Ishikawa (cell line): ENCODE measurements around the gene LETM1.

ENCODE experiments used
- CEBPB ChIP-seq: IDR thresholded peaks from 2 replicates; pipeline ENCODE4 v1.6.1; 2012
- CREB1 ChIP-seq: IDR thresholded peaks from 2 replicates; pipeline ENCODE4 v1.6.1; 2012; ENCODE audit warnings: low read depth
- EGR1 ChIP-seq: IDR thresholded peaks from 2 replicates; pipeline ENCODE4 v1.6.1; 2012
- EP300 ChIP-seq: IDR thresholded peaks from 2 replicates; pipeline ENCODE4 v1.6.1; 2012; ENCODE audit warnings: borderline replicate concordance
- FOXM1 ChIP-seq: IDR thresholded peaks from 2 replicates; pipeline ENCODE4 v1.6.1; 2012; ENCODE audit warnings: low read depth, borderline replicate concordance
- NFIC ChIP-seq: IDR thresholded peaks from 2 replicates; pipeline ENCODE4 v1.6.1; 2012
- RAD21 ChIP-seq: IDR thresholded peaks from 2 replicates; pipeline ENCODE4 v1.6.1; 2012; ENCODE audit warnings: low read depth
- TAF1 ChIP-seq: IDR thresholded peaks from 2 replicates; pipeline ENCODE4 v1.6.1; 2012; ENCODE audit warnings: low read depth, mild to moderate bottlenecking
- TCF12 ChIP-seq: IDR thresholded peaks from 2 replicates; pipeline ENCODE4 v1.6.1; 2012; ENCODE audit warnings: low read depth
- TEAD4 ChIP-seq: IDR thresholded peaks from 2 replicates; pipeline ENCODE4 v1.6.1; 2012
- YY1 ChIP-seq: IDR thresholded peaks from 2 replicates; pipeline ENCODE4 v1.6.1; 2012; ENCODE audit warnings: low read depth
- ZBTB7A ChIP-seq: IDR thresholded peaks from 2 replicates; pipeline ENCODE4 v1.6.1; 2012; ENCODE audit warnings: low read depth
- TF ChIP-seq, protein P1 (sequence below): IDR thresholded peaks from 2 replicates; pipeline ENCODE4 v1.6.1; 2012; ENCODE audit warnings: low read depth, mild to moderate bottlenecking
- TF ChIP-seq, protein P2 (sequence below): IDR thresholded peaks from 2 replicates; pipeline ENCODE4 v1.6.1; 2012
- TF ChIP-seq, protein P3 (sequence below): IDR thresholded peaks from 2 replicates; pipeline ENCODE4 v1.6.1; 2012

The LETM1 gene

DNA sequence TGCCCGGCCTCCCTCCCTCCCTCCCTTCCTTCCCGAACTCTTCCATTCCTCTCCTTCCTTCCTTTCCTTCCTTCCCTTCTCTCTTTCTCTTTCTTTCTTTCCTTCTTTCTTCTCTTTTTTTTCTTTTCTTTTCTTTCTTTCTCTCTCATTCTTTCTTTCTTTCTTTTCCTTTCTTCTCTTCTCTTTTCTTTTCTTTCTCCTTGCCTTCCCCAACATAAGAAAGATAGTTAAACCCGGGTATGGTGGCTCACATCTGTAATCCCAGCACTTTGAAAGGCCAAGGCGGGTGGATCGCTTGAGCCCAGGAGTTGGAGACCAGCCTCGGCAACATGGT is 40.7 kb upstream of the LETM1 start:
- no peak for TF ChIP-seq EP300
- no peak for TF ChIP-seq ZBTB7A
- no peak for TF ChIP-seq TCF12
- no peak for TF ChIP-seq NFIC
- no peak for TF ChIP-seq RAD21
- TF ChIP-seq, protein P1, sequence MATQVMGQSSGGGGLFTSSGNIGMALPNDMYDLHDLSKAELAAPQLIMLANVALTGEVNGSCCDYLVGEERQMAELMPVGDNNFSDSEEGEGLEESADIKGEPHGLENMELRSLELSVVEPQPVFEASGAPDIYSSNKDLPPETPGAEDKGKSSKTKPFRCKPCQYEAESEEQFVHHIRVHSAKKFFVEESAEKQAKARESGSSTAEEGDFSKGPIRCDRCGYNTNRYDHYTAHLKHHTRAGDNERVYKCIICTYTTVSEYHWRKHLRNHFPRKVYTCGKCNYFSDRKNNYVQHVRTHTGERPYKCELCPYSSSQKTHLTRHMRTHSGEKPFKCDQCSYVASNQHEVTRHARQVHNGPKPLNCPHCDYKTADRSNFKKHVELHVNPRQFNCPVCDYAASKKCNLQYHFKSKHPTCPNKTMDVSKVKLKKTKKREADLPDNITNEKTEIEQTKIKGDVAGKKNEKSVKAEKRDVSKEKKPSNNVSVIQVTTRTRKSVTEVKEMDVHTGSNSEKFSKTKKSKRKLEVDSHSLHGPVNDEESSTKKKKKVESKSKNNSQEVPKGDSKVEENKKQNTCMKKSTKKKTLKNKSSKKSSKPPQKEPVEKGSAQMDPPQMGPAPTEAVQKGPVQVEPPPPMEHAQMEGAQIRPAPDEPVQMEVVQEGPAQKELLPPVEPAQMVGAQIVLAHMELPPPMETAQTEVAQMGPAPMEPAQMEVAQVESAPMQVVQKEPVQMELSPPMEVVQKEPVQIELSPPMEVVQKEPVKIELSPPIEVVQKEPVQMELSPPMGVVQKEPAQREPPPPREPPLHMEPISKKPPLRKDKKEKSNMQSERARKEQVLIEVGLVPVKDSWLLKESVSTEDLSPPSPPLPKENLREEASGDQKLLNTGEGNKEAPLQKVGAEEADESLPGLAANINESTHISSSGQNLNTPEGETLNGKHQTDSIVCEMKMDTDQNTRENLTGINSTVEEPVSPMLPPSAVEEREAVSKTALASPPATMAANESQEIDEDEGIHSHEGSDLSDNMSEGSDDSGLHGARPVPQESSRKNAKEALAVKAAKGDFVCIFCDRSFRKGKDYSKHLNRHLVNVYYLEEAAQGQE, result no peak
- no peak for TF ChIP-seq CEBPB
- TF ChIP-seq, protein P2, sequence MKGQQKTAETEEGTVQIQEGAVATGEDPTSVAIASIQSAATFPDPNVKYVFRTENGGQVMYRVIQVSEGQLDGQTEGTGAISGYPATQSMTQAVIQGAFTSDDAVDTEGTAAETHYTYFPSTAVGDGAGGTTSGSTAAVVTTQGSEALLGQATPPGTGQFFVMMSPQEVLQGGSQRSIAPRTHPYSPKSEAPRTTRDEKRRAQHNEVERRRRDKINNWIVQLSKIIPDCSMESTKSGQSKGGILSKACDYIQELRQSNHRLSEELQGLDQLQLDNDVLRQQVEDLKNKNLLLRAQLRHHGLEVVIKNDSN, result no peak
- TF ChIP-seq FOXM1, result no peak
- TF ChIP-seq, protein P3, sequence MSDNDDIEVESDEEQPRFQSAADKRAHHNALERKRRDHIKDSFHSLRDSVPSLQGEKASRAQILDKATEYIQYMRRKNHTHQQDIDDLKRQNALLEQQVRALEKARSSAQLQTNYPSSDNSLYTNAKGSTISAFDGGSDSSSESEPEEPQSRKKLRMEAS, result no peak
- no peak for TF ChIP-seq TAF1
- TF ChIP-seq EGR1, result no peak
- no peak for TF ChIP-seq YY1
- TF ChIP-seq CREB1, result no peak

DNA sequence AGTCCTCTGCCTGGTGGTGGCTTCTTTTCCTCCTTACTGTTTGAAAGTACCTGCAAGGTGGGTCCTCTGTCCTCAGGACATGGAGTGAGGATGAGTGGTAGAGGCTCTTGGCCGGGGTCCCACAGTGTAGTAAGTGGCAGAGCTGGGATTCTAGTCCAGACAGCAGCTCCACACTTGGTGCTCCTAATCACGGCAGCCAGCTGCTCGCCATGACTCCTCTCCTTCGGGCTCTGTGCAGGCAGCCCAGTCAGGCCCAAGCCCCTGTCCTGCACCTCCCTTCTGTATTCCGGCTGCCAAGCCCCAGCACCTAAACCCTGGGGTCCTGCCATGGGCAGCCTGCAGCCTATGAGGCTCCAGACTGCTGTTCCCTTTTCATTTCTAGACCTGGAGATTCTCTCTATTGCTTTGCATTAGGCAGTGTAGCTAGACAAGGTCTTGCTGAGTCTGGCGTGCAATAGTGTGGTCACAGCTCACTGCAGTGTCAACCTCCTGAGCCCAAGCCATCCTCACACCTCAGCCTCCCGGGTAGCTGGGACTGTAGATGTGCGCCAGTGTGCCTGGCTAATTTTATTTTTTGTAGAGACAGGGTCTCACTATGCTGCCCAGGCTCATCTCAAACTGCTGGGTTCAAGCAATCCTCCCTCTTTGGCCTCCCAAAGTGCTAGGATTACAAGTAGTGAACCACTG is 40.2 kb upstream of the LETM1 start:
- TF ChIP-seq YY1 (no peak), EP300 (no peak), TCF12 (no peak), RAD21 (no peak), CEBPB (no peak)
- TF ChIP-seq, protein P2, result no peak
- TF ChIP-seq, protein P1, result no peak

DNA sequence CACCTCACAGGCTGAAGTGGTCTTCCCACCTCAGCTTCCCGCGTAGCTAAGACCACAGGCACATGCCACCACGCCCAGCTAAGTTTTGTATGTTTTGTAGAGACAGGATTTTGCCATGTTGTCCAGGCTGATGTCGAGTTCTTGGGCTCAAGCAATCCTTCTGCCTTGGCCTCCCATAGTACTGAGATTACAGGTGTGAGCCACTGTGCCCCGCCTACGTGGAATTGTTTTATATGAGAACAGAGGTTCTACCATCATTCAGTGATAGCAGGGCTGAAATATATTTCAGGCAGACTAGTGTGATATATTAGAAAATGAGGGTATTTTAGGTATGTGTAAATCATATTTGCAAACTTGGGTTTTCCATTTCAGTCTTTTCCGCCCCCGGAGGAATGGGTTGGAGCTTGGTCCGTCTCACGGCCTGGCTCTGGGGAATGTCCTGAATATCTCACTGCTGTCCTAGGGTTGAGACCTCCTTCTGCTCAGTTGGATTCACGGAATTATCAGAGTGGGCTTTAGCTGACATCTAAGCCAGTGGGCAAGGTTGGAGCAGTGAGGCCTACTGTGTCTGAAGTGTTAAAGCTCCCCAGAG is 35.1 kb upstream of the LETM1 start:
- no peak for TF ChIP-seq EGR1
- no peak for TF ChIP-seq TEAD4
- no peak for TF ChIP-seq TCF12
- TF ChIP-seq TAF1, result no peak
- TF ChIP-seq, protein P1, result no peak
- TF ChIP-seq EP300, result no peak
- no peak for TF ChIP-seq ZBTB7A
- no peak for TF ChIP-seq FOXM1
- no peak for TF ChIP-seq NFIC
- TF ChIP-seq CEBPB, result no peak
- TF ChIP-seq, protein P3, result no peak
- no peak for TF ChIP-seq YY1
- TF ChIP-seq CREB1, result no peak
- TF ChIP-seq, protein P2, result no peak
- no peak for TF ChIP-seq RAD21

DNA sequence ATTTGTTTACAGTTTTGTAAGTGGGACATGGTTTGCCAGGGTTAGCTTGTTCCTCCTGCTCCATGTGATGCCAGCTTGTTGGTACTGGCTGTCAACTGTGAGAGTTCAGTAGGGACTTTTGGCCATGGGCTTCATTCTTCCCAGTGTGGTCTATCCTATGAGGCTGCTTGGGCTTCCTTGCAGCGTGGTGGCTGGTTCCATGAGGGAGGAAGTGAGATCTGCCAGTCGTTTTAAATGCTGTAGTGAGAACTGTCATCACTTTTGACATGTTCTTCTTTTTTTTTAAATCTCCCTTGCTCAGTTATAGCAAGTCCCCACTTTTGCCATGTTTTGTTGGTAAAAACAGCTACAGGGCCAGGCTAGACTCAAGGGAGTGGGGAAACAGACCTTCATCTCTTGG is 31.1 kb upstream of the LETM1 start:
- TF ChIP-seq EP300 (no peak), YY1 (no peak), CEBPB (no peak), CREB1 (no peak)
